Measurements from ENCODE around the gene SLC27A1. TPM values are rescaled to one million over a fixed set of nuclear protein-coding genes. Genes with fewer than 3 reads are reported as not detected.

SLC27A1 gene
- total and polyA plus RNA-seq, 9 of the 15 experiments (the other 6 are each of a cell fraction or from before 2014, with no cell fraction given): 0.06 to 3.0 (median 1.1) TPM

DNA sequence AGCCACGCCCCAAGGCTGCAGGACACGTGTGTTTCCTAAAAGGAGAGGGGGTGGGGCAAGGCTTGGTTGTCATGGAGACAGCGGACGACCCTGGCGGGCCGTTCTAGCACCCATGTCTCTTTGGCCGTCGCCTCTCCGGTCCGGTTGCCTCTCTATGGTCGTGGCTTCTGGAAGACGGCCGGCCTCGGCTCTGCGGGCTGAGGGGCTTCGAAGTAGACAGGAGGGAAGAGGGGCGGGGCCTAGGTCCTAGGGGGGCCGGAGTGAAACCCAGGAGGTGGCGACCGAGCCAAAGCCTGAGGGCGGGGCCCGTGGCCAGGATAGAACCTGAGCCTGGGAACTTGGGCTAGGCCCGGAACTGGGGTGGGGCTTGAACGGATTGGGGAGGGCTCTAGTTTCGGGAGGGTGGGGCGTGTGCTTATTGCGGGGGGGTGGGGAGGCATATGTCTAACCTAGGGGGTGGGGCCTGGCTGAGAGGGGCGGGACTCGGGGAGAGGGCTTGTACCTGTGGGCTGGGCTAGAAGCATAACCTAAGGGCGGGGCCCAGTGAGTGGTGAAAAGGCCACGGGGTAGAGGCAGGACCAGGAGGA, 750 bp upstream of the SLC27A1 start (continued):
- TF ChIP-seq ZKSCAN1 (IDR thresholded peaks at IDR 0.05; ENCODE audit: low read depth, low read length) (no peak), ZNF23 (CRISPR knock-in tag; IDR thresholded peaks at IDR 0.05) (no peak), NONO (IDR thresholded peaks at IDR 0.05; ENCODE audit: low read depth in 2 of 2, low read length in 1 of 2) (peak in 1 of 2 experiments; percentile 17; a peak in 1 of 4 replicates), FOXJ2 (tag; IDR thresholded peaks at IDR 0.05) (peak; percentile 33; the same call in 1 of the 2 replicates), POLR2G (IDR thresholded peaks at IDR 0.05; ENCODE audit: low read depth, low read length) (peak; percentile 80), CHD1 (IDR thresholded peaks at IDR 0.05; ENCODE audit: low read length) (no peak), PHF21A (IDR thresholded peaks at IDR 0.05; ENCODE audit: borderline replicate concordance, low read depth) (no peak), MEF2D (tag; conservative IDR thresholded peaks at IDR 0.05; ENCODE audit: low read depth) (no peak), SMARCA4 (IDR thresholded peaks at IDR 0.05) (no peak), BCOR (IDR thresholded peaks at IDR 0.05) (no peak), HDAC2 (IDR thresholded peaks at IDR 0.05) (no peak; the same call in none of the 2 replicates), SP2 (IDR thresholded peaks at IDR 0.05; ENCODE audit: extremely low read depth, low read depth, low read length, poor library complexity, severe bottlenecking) (peak; percentile 69)
- TF ChIP-seq, protein P1, sequence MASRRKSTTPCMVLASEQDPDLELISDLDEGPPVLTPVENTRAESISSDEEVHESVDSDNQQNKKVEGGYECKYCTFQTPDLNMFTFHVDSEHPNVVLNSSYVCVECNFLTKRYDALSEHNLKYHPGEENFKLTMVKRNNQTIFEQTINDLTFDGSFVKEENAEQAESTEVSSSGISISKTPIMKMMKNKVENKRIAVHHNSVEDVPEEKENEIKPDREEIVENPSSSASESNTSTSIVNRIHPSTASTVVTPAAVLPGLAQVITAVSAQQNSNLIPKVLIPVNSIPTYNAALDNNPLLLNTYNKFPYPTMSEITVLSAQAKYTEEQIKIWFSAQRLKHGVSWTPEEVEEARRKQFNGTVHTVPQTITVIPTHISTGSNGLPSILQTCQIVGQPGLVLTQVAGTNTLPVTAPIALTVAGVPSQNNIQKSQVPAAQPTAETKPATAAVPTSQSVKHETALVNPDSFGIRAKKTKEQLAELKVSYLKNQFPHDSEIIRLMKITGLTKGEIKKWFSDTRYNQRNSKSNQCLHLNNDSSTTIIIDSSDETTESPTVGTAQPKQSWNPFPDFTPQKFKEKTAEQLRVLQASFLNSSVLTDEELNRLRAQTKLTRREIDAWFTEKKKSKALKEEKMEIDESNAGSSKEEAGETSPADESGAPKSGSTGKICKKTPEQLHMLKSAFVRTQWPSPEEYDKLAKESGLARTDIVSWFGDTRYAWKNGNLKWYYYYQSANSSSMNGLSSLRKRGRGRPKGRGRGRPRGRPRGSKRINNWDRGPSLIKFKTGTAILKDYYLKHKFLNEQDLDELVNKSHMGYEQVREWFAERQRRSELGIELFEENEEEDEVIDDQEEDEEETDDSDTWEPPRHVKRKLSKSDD (conservative IDR thresholded peaks at IDR 0.05; ENCODE audit: low read length): no peak
- TF ChIP-seq, protein P2, sequence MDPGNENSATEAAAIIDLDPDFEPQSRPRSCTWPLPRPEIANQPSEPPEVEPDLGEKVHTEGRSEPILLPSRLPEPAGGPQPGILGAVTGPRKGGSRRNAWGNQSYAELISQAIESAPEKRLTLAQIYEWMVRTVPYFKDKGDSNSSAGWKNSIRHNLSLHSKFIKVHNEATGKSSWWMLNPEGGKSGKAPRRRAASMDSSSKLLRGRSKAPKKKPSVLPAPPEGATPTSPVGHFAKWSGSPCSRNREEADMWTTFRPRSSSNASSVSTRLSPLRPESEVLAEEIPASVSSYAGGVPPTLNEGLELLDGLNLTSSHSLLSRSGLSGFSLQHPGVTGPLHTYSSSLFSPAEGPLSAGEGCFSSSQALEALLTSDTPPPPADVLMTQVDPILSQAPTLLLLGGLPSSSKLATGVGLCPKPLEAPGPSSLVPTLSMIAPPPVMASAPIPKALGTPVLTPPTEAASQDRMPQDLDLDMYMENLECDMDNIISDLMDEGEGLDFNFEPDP (CRISPR knock-in tag; IDR thresholded peaks at IDR 0.05): no peak
- TF ChIP-seq, protein P3, sequence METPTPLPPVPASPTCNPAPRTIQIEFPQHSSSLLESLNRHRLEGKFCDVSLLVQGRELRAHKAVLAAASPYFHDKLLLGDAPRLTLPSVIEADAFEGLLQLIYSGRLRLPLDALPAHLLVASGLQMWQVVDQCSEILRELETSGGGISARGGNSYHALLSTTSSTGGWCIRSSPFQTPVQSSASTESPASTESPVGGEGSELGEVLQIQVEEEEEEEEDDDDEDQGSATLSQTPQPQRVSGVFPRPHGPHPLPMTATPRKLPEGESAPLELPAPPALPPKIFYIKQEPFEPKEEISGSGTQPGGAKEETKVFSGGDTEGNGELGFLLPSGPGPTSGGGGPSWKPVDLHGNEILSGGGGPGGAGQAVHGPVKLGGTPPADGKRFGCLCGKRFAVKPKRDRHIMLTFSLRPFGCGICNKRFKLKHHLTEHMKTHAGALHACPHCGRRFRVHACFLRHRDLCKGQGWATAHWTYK (CRISPR knock-in tag; IDR thresholded peaks at IDR 0.05): no peak
- TF ChIP-seq, protein P4, sequence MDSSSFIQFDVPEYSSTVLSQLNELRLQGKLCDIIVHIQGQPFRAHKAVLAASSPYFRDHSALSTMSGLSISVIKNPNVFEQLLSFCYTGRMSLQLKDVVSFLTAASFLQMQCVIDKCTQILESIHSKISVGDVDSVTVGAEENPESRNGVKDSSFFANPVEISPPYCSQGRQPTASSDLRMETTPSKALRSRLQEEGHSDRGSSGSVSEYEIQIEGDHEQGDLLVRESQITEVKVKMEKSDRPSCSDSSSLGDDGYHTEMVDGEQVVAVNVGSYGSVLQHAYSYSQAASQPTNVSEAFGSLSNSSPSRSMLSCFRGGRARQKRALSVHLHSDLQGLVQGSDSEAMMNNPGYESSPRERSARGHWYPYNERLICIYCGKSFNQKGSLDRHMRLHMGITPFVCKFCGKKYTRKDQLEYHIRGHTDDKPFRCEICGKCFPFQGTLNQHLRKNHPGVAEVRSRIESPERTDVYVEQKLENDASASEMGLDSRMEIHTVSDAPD (CRISPR knock-in tag; IDR thresholded peaks at IDR 0.05): no peak
- TF ChIP-seq, protein P5, sequence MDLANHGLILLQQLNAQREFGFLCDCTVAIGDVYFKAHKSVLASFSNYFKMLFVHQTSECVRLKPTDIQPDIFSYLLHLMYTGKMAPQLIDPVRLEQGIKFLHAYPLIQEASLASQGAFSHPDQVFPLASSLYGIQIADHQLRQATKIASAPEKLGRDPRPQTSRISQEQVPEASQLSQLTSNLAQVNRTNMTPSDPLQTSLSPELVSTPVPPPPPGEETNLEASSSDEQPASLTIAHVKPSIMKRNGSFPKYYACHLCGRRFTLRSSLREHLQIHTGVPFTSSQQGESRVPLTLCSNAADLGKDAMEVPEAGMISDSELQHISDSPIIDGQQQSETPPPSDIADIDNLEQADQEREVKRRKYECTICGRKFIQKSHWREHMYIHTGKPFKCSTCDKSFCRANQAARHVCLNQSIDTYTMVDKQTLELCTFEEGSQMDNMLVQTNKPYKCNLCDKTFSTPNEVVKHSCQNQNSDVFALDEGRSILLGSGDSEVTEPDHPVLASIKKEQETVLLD (IDR thresholded peaks at IDR 0.05): no peak; the same call in 1 of the 2 replicates
- TF ChIP-seq, protein P6, sequence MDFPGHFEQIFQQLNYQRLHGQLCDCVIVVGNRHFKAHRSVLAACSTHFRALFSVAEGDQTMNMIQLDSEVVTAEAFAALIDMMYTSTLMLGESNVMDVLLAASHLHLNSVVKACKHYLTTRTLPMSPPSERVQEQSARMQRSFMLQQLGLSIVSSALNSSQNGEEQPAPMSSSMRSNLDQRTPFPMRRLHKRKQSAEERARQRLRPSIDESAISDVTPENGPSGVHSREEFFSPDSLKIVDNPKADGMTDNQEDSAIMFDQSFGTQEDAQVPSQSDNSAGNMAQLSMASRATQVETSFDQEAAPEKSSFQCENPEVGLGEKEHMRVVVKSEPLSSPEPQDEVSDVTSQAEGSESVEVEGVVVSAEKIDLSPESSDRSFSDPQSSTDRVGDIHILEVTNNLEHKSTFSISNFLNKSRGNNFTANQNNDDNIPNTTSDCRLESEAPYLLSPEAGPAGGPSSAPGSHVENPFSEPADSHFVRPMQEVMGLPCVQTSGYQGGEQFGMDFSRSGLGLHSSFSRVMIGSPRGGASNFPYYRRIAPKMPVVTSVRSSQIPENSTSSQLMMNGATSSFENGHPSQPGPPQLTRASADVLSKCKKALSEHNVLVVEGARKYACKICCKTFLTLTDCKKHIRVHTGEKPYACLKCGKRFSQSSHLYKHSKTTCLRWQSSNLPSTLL (IDR thresholded peaks at IDR 0.05): peak; percentile 94
